ENCODE measurements around the gene WDR6.

DNA sequence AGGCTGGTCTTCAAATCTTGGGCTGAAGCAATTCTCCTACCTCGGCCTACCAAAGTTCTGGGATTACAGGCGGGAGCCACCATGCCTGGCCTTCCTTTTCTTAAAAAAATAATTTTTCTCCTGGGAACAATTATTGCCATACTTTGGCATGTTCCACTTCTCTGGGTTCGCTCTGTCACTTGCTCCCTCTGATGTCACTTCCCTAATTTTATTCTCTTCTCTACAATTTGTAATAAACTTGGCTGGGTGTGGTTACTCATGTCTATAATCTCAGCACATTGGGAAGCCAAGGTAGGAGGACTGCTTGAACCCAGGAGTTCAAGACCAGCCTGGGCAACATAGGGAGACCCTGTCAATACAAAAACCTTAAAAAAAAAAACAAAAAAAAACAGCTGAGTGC lies 28.1 kb downstream of the WDR6 start:
- TF ChIP-seq, protein P1, sequence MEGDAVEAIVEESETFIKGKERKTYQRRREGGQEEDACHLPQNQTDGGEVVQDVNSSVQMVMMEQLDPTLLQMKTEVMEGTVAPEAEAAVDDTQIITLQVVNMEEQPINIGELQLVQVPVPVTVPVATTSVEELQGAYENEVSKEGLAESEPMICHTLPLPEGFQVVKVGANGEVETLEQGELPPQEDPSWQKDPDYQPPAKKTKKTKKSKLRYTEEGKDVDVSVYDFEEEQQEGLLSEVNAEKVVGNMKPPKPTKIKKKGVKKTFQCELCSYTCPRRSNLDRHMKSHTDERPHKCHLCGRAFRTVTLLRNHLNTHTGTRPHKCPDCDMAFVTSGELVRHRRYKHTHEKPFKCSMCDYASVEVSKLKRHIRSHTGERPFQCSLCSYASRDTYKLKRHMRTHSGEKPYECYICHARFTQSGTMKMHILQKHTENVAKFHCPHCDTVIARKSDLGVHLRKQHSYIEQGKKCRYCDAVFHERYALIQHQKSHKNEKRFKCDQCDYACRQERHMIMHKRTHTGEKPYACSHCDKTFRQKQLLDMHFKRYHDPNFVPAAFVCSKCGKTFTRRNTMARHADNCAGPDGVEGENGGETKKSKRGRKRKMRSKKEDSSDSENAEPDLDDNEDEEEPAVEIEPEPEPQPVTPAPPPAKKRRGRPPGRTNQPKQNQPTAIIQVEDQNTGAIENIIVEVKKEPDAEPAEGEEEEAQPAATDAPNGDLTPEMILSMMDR (conservative IDR thresholded peaks at IDR 0.05), result no peak
- no peak for TF ChIP-seq EZH2 (IDR thresholded peaks at IDR 0.05; ENCODE audit: low read depth)

Measured in PC-9 (cell line).